22Rv1 (cell line): ENCODE measurements around the gene RPL26.

Source experiments
- ZFX ChIP-seq: fragments of 450-650 bp; IDR thresholded peaks from 2 replicates; pipeline ENCODE4 v1.6.1; 2017; ENCODE audit warnings: antibody characterized with exemption, borderline replicate concordance
- TF ChIP-seq, protein P1 (sequence below): fragments of 450-650 bp; IDR thresholded peaks from 2 replicates; pipeline ENCODE4 v1.5.1; 2017; ENCODE audit warnings: mild to moderate bottlenecking

DNA sequence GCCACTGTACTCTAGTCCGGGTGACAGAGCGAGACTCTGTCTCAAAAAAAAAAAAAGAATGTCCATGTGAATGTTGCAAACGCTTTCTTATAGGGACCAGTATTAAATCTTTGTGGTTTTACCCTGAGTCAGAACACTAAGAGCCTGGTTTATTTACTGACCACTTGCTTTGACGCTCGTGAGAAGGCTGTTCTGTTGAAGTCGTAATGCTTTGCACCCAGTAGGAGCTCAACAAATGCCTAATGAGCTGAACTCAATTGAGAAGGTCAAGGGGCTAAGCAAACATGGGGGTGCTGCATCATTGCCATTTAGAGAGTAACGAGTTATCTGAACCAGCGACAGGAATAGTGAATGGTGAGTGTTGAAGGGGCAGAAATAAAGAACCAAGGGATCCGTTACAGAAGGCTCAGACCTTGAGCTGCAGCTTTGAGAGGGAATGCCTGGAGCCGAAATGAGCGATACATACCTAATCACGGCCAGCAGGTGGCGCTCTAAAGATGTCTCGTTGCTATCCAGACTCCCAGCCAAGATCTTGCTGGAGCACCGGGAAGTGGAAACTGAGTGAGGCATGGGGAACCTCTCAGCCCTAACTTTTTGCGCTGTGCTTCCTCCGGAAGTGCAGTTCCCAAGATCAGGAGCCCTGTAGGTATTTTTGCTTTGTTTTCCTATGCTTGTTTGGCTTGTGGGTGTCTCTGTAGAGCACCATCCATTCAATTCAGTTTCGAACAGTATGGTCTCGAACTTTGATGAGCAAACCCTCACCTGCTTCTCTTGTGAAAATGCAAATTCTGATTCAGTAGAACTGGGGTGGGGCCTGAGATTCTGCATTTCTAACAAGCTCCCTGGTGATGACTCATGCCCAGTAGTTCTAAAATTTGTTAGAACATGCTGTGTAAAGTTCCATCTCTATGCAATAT lies 27.2 kb upstream of the RPL26 start:
- TF ChIP-seq, protein P1, sequence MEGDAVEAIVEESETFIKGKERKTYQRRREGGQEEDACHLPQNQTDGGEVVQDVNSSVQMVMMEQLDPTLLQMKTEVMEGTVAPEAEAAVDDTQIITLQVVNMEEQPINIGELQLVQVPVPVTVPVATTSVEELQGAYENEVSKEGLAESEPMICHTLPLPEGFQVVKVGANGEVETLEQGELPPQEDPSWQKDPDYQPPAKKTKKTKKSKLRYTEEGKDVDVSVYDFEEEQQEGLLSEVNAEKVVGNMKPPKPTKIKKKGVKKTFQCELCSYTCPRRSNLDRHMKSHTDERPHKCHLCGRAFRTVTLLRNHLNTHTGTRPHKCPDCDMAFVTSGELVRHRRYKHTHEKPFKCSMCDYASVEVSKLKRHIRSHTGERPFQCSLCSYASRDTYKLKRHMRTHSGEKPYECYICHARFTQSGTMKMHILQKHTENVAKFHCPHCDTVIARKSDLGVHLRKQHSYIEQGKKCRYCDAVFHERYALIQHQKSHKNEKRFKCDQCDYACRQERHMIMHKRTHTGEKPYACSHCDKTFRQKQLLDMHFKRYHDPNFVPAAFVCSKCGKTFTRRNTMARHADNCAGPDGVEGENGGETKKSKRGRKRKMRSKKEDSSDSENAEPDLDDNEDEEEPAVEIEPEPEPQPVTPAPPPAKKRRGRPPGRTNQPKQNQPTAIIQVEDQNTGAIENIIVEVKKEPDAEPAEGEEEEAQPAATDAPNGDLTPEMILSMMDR, result peak; percentile 89
- TF ChIP-seq ZFX, result no peak
